B cell (primary cell): ENCODE measurements around the gene TUBA1B. TPM values are rescaled to one million over a fixed set of nuclear protein-coding genes. Genes with fewer than 3 reads are reported as not detected.

Experiments
- ATAC-seq: fragments of 200-7000 bp; cut with Tn5 transposase; one replicate; pipeline ENCODE4 v1.10.0; 2021; ENCODE audit warnings: low read depth, mild to moderate bottlenecking, moderate number of reproducible peaks, moderate library complexity
- CTCF ChIA-PET: fragments of 350-600 bp; sonication (Branson Sonifier 250); formaldehyde crosslinking; loops from one replicate; lab custom pipeline; 2021; ENCODE audit warnings: antibody characterized with exemption, inconsistent platforms; lab: Charles Lee
- POLR2A ChIA-PET: fragments of 350-600 bp; sonication (Branson Sonifier 250); formaldehyde crosslinking; loops from one replicate; lab custom pipeline; 2021; ENCODE audit warnings: antibody characterized with exemption; lab: Charles Lee
- DNase-seq: peaks from one replicate; pipeline ENCODE4 v3.0.0; 2013
- H2AFZ ChIP-seq: 2 replicates; pipeline ENCODE4 v1.6.1; 2012; ENCODE audit warnings: mild to moderate bottlenecking, low read depth, low read length; ENCODE audit not compliant: insufficient read depth, poor library complexity, severe bottlenecking
- H3K27ac ChIP-seq, 2 donors: 1 replicate in 1 of 2; 2 replicates in 1 of 2; pipeline ENCODE4 v1.5.1; 2012 to 2013; ENCODE audit warnings: low read length in 2 of 2, mild to moderate bottlenecking in 2 of 2, moderate library complexity in 1 of 2
- H3K27me3 ChIP-seq, 4 experiments: fragments of 200-600 bp in 1 of 4; sonication (generic) in 1 of 4; replicated peaks in 1 of 4; 1 replicate in 2 of 4; 2 replicates in 2 of 4; pipeline versions ENCODE4 v1.6.1 to v1.7.0; 2013 to 2016; ENCODE audit warnings: low read length in 3 of 4, mild to moderate bottlenecking in 2 of 4, mixed read lengths in 1 of 4, moderate library complexity in 1 of 4; ENCODE audit not compliant: insufficient read depth in 4 of 4, control insufficient read depth in 3 of 4; ENCODE audit errors: control extremely low read depth in 1 of 4
- H3K36me3 ChIP-seq, 2 experiments: replicated peaks in 1 of 2; 1 replicate in 1 of 2; 2 replicates in 1 of 2; pipeline versions ENCODE4 v1.6.1 to v1.7.1; 2013; ENCODE audit warnings: low read length in 1 of 2; ENCODE audit not compliant: insufficient read depth in 2 of 2, control insufficient read depth in 1 of 2; ENCODE audit errors: control extremely low read depth in 1 of 2, extremely low read depth in 1 of 2
- H3K4me1 ChIP-seq, 2 donors: fragments of 200-600 bp in 1 of 2; sonication (generic) in 1 of 2; 1 replicate in 1 of 2; 2 replicates in 1 of 2; pipeline versions ENCODE4 v1.5.1 to v1.6.1; 2013 to 2017; ENCODE audit warnings: low read length in 2 of 2; ENCODE audit not compliant: control insufficient read depth in 2 of 2, insufficient read depth in 2 of 2
- H3K4me2 ChIP-seq: replicated peaks from 2 replicates; pipeline ENCODE3; 2012; ENCODE audit warnings: mild to moderate bottlenecking, low read depth, low read length; ENCODE audit not compliant: poor library complexity, severe bottlenecking
- H3K4me3 ChIP-seq, 5 experiments: fragments of 200-600 bp in 1 of 5; sonication (generic) in 1 of 5; 1 replicate in 3 of 5; 2 replicates in 2 of 5; pipeline versions ENCODE4 v1.5.1 to v1.7.0; 2011 to 2016; ENCODE audit warnings: low read length in 4 of 5, mild to moderate bottlenecking in 4 of 5, low read depth in 2 of 5, control low read depth in 1 of 5, moderate library complexity in 1 of 5; ENCODE audit not compliant: insufficient read depth in 1 of 5; ENCODE audit errors: control extremely low read depth in 1 of 5, extremely low read depth in 1 of 5
- H3K79me2 ChIP-seq: fragments of 200-600 bp; sonication (generic); one replicate; pipeline ENCODE4 v1.6.0; 2016; ENCODE audit warnings: low read length; ENCODE audit not compliant: control insufficient read depth, insufficient read depth
- H3K9ac ChIP-seq: fragments of 200-600 bp; sonication (generic); 2 replicates; pipeline ENCODE4 v1.6.1; 2017; ENCODE audit warnings: mild to moderate bottlenecking, low read length, moderate library complexity
- H3K9me3 ChIP-seq, 3 donors: one replicate each; pipeline versions ENCODE4 v1.6.1 to v1.7.1; 2013; ENCODE audit warnings: low read length in 2 of 3; ENCODE audit not compliant: control insufficient read depth in 2 of 3, insufficient read depth in 1 of 3; ENCODE audit errors: control extremely low read depth in 1 of 3
- H4K20me1 ChIP-seq: 2 replicates; pipeline ENCODE4 v1.6.0; 2012; ENCODE audit warnings: mild to moderate bottlenecking, low read length; ENCODE audit not compliant: insufficient read depth, control insufficient read depth, poor library complexity, severe bottlenecking
- H3K27ac Mint-ChIP-seq: one replicate; pipeline ENCODE4 v1.8.0; 2021; ENCODE audit warnings: mixed read lengths
- H3K27me3 Mint-ChIP-seq: one replicate; pipeline ENCODE4 v1.8.0; 2021; ENCODE audit warnings: mixed read lengths
- H3K4me1 Mint-ChIP-seq: one replicate; pipeline ENCODE4 v1.8.0; 2021; ENCODE audit warnings: mixed read lengths
- H3K4me3 Mint-ChIP-seq: one replicate; pipeline ENCODE4 v1.8.0; 2021; ENCODE audit warnings: mixed read lengths
- H3K9me3 Mint-ChIP-seq: one replicate; pipeline ENCODE4 v1.8.0; 2022; ENCODE audit warnings: mixed read lengths; ENCODE audit not compliant: insufficient read depth
- EZH2 ChIP-seq: IDR thresholded peaks from 2 replicates; pipeline ENCODE4 v1.6.1; 2012; ENCODE audit warnings: borderline replicate concordance, low read depth, mild to moderate bottlenecking, moderate library complexity, low read length; ENCODE audit not compliant: insufficient read depth, poor library complexity, severe bottlenecking
- WGBS: methylation state at CpG from one replicate; pipeline ENCODE4 v1.1.5; 2013; ENCODE audit warnings: missing lambda C conversion rate; ENCODE audit not compliant: insufficient coverage; 5-methylcytosine and 5-hydroxymethylcytosine counted together
- intact Hi-C: fragments of 100-400 bp; cut with micrococcal nuclease; formaldehyde crosslinking; loops from one replicate; pipeline ENCODE4 v1.10.0; 2022
- polyA plus RNA-seq: library from polyadenylated mRNA; depleted of rRNA; stranded (reverse); fragments of >200 nt; gene quantifications from 2 replicates; pipeline ENCODE4 v1.2.3, GENCODE V29; 2012
- small RNA-seq: library from RNA; depleted of rRNA; stranded (forward); fragments of <200 nt; gene quantifications from one replicate; pipeline ENCODE3, GENCODE V24; 2012; ENCODE audit warnings: low replicate concordance, low read depth; ENCODE audit not compliant: insufficient read length
- total RNA-seq, 2 donors: library from RNA; stranded (reverse); fragments of 120-200 nt in 1 of 2; gene quantifications; 1 replicate in 1 of 2; 2 replicates in 1 of 2; pipeline versions ENCODE4 v1.2.3 to v1.2.4, GENCODE V29; 2013 to 2022
- TF ChIP-seq, protein P1 (sequence below): fragments of 200-600 bp; IDR thresholded peaks from one replicate; pipeline ENCODE4 v1.8.0; 2022; ENCODE audit warnings: antibody characterized with exemption, mild to moderate bottlenecking

TUBA1B gene
- total and polyA plus RNA-seq, 2 donors (not counting 1 experiment from before 2014, with no cell fraction given): 327 to 615 TPM

DNA sequence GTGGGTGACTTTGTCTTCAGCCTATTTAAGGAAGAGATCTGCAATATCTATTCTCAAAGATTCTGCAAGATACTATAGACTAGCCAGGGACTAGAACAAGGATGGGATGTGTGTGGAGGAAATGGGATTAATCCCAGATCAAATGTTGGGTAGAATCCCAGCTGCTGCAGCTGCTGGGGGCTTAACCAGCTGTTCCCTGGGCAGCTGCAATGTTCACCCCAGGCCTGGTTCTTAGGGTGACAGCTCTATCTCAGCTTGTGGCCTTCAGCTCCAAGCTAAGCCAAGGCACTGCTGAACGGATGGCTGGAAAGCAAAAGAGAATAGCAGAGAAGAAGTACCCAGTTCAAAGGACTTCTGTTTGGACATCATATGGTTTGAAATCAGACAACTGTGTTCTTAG, 51.4 kb downstream of the TUBA1B start:
- Histone ChIP-seq H3K79me2 (no peaks in the 10 kb centered on the region), H3K9ac (no peak overlapping the region), H2AFZ (no peak overlapping the region), H3K9me3 (no peaks in the 10 kb centered on the region), H3K36me3 (no peaks in the 10 kb centered on the region), H3K27me3 (no peaks in the 10 kb centered on the region), H4K20me1 (no peaks in the 10 kb centered on the region), H3K4me3 (no peak overlapping the region), H3K27ac (no peak overlapping the region), H3K4me1 (no peaks in the 10 kb centered on the region), H3K4me2 (no peak overlapping the region)
- intact Hi-C loops: no loop called here
- ChIA-PET CTCF (interaction anchor here (0.7 to 2.8 kb wide), 3 partner anchors 9 to 16 kb away, joined by 3 to 15 read pairs (median 4); partner anchors contain the start of gene RHEBL1), POLR2A (no interaction called here)
- TF ChIP-seq EZH2: no peak
- TF ChIP-seq, protein P1, sequence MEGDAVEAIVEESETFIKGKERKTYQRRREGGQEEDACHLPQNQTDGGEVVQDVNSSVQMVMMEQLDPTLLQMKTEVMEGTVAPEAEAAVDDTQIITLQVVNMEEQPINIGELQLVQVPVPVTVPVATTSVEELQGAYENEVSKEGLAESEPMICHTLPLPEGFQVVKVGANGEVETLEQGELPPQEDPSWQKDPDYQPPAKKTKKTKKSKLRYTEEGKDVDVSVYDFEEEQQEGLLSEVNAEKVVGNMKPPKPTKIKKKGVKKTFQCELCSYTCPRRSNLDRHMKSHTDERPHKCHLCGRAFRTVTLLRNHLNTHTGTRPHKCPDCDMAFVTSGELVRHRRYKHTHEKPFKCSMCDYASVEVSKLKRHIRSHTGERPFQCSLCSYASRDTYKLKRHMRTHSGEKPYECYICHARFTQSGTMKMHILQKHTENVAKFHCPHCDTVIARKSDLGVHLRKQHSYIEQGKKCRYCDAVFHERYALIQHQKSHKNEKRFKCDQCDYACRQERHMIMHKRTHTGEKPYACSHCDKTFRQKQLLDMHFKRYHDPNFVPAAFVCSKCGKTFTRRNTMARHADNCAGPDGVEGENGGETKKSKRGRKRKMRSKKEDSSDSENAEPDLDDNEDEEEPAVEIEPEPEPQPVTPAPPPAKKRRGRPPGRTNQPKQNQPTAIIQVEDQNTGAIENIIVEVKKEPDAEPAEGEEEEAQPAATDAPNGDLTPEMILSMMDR: no peak
- Mint-ChIP-seq H3K4me3 (no peak overlapping the region), H3K4me1 (no peaks in the 10 kb centered on the region), H3K27me3 (peaks cover 12% of the 10 kb centered on the region), H3K27ac (no peak overlapping the region), H3K9me3 (no peaks in the 10 kb centered on the region)
- 100% methylated on average over 1 of the region's 1 CpG for WGBS
- DNase-seq (no peak), ATAC-seq (no peak)

Small RNAs within 50 kb of the gene (small RNA-seq; reads per million reads assigned to genes)
- not detected for gene RF00019

Other genes with a start within 250 kb of the TUBA1B start
- gene FKBP11, start 205.9 kb downstream of the TUBA1B start, total RNA-seq: 26.7 and 27.3 TPM in 2 replicates
- gene FKBP11, start 205.9 kb downstream of the TUBA1B start, polyA plus RNA-seq: 50.6 and 52.5 TPM in 2 replicates
- gene ARF3, start 173.9 kb downstream of the TUBA1B start, total RNA-seq: 77.5 and 83.6 TPM in 2 replicates
- 24.4 and 31.7 TPM in 2 replicates for gene ARF3, start 173.9 kb downstream of the TUBA1B start, polyA plus RNA-seq
- 0.22 and 0.56 TPM in 2 replicates for gene WNT10B, start 159.7 kb downstream of the TUBA1B start, total RNA-seq
- 2.3 and 2.7 TPM in 2 replicates for gene WNT10B, start 159.7 kb downstream of the TUBA1B start, polyA plus RNA-seq
- gene WNT1, start 153.1 kb downstream of the TUBA1B start, total RNA-seq: 0.34 TPM in 1 of 2 replicates, not detected in the other
- 0.26 and 0.55 TPM in 2 replicates for gene WNT1, start 153.1 kb downstream of the TUBA1B start, polyA plus RNA-seq
- gene DDN, start 132.0 kb downstream of the TUBA1B start, total RNA-seq: 0.10 and 0.15 TPM in 2 replicates
- gene DDN, start 132.0 kb downstream of the TUBA1B start, polyA plus RNA-seq: 0.75 and 0.92 TPM in 2 replicates
- 58.6 and 60.0 TPM in 2 replicates for gene PRKAG1, start 112.6 kb downstream of the TUBA1B start, total RNA-seq
- gene PRKAG1, start 112.6 kb downstream of the TUBA1B start, polyA plus RNA-seq: 25.9 and 28.5 TPM in 2 replicates
- 179 and 199 TPM in 2 replicates for gene KMT2D, start 70.6 kb downstream of the TUBA1B start, total RNA-seq
- 64.0 and 72.2 TPM in 2 replicates for gene KMT2D, start 70.6 kb downstream of the TUBA1B start, polyA plus RNA-seq
- 3.0 TPM in 2 replicates for gene RHEBL1, start 61.4 kb downstream of the TUBA1B start, total RNA-seq
- gene RHEBL1, start 61.4 kb downstream of the TUBA1B start, polyA plus RNA-seq: 5.8 and 6.1 TPM in 2 replicates
- gene DHH, start 36.6 kb downstream of the TUBA1B start, total RNA-seq: 0.36 and 0.81 TPM in 2 replicates
- gene DHH, start 36.6 kb downstream of the TUBA1B start, polyA plus RNA-seq: 0.07 TPM in 1 of 2 replicates, not detected in the other
- 182 and 187 TPM in 2 replicates for gene LMBR1L, start 20.5 kb downstream of the TUBA1B start, total RNA-seq
- 133 and 136 TPM in 2 replicates for gene LMBR1L, start 20.5 kb downstream of the TUBA1B start, polyA plus RNA-seq
- gene TUBA1A, start 57.7 kb upstream of the TUBA1B start, total RNA-seq: 137 and 142 TPM in 2 replicates
- 594 and 880 TPM in 2 replicates for gene TUBA1A, start 57.7 kb upstream of the TUBA1B start, polyA plus RNA-seq
- 34.9 and 35.2 TPM in 2 replicates for gene TUBA1C, start 133.7 kb upstream of the TUBA1B start, total RNA-seq
- gene TUBA1C, start 133.7 kb upstream of the TUBA1B start, polyA plus RNA-seq: 89.3 and 121 TPM in 2 replicates
- gene PRPH, start 163.8 kb upstream of the TUBA1B start, total RNA-seq: not detected in 2 replicates
- gene PRPH, start 163.8 kb upstream of the TUBA1B start, polyA plus RNA-seq: not detected in 2 replicates
- 1.0 and 1.7 TPM in 2 replicates for gene TROAP, start 191.9 kb upstream of the TUBA1B start, total RNA-seq
- gene TROAP, start 191.9 kb upstream of the TUBA1B start, polyA plus RNA-seq: 0.62 and 0.88 TPM in 2 replicates
- not detected in 2 replicates for gene C1QL4, start 205.8 kb upstream of the TUBA1B start, total RNA-seq
- gene C1QL4, start 205.8 kb upstream of the TUBA1B start, polyA plus RNA-seq: not detected in 2 replicates
- not detected in 2 replicates for gene DNAJC22, start 215.5 kb upstream of the TUBA1B start, total RNA-seq
- gene DNAJC22, start 215.5 kb upstream of the TUBA1B start, polyA plus RNA-seq: not detected in 2 replicates
- gene SPATS2, start 236.1 kb upstream of the TUBA1B start, total RNA-seq: 16.0 and 21.5 TPM in 2 replicates
- 11.3 and 16.1 TPM in 2 replicates for gene SPATS2, start 236.1 kb upstream of the TUBA1B start, polyA plus RNA-seq